Left lung (tissue), 10 donors: ENCODE measurements around the gene PLSCR3. TPM values are rescaled to one million over a fixed set of nuclear protein-coding genes. Genes with fewer than 3 reads are reported as not detected.

Experiments used
- ATAC-seq: fragments of 200-7000 bp; cut with Tn5 transposase; one replicate; pipeline ENCODE4 v1.9.1; 2020; ENCODE audit warnings: moderate library complexity
- DNase-seq, 4 donors: peaks; one replicate each; pipeline ENCODE4 v3.0.0-alpha.2; 2013 to 2020
- H3K27ac ChIP-seq, 2 donors: fragments of 200-600 bp; sonication (generic) in 1 of 2; one replicate each; pipeline versions ENCODE4 v1.5.0 to v1.8.0; 2020 to 2021
- H3K27me3 ChIP-seq, 2 donors: fragments of 200-600 bp; sonication (generic) in 1 of 2; one replicate each; pipeline versions ENCODE4 v1.5.0 to v1.8.0; 2020 to 2021
- H3K36me3 ChIP-seq, 2 donors: fragments of 200-600 bp; sonication (generic) in 1 of 2; one replicate each; pipeline versions ENCODE4 v1.5.0 to v1.8.0; 2020 to 2021
- H3K4me1 ChIP-seq, 2 donors: fragments of 200-600 bp; one replicate each; pipeline ENCODE4 v1.8.0; 2021
- H3K4me3 ChIP-seq, 2 donors: fragments of 200-600 bp; sonication (generic) in 1 of 2; one replicate each; pipeline versions ENCODE4 v1.5.0 to v1.8.0; 2020 to 2021; ENCODE audit warnings: mild to moderate bottlenecking in 1 of 2
- H3K9me3 ChIP-seq, 2 donors: fragments of 200-600 bp; sonication (generic) in 1 of 2; one replicate each; pipeline versions ENCODE4 v1.5.0 to v1.8.0; 2020 to 2021
- CTCF ChIP-seq, 2 donors: fragments of 200-600 bp; sonication (generic) in 1 of 2; IDR thresholded peaks; one replicate each; pipeline versions ENCODE4 v1.5.0 to v1.8.0; 2021; ENCODE audit warnings: antibody characterized with exemption in 2 of 2
- intact Hi-C, 2 donors: fragments of 100-400 bp; cut with DNase I; formaldehyde crosslinking; loops; one replicate each; pipeline versions ENCODE4 v1.11.2 to v1.14.2; 2022
- polyA plus RNA-seq, 6 donors: library from polyadenylated mRNA; unstranded; fragments of 120-200 nt; gene quantifications; one replicate each; pipeline ENCODE4 v1.2.1, GENCODE V29; 2013; ENCODE audit not compliant: insufficient read length in 6 of 6
- total RNA-seq, 2 donors: library from RNA; stranded (reverse); fragmentation: NEBNext Ultra II Directional; extraction: Animal tissue kit (Norgen Biotek cat#: 25700); gene quantifications; one replicate each; pipeline ENCODE4 v1.2.1, GENCODE V29; 2021
- donor health status: DM: no; HTN: yes; CAD: no.
- donor health status: DM: no; HTN: no; CAD: no.

PLSCR3 gene
- total and polyA plus RNA-seq, 8 donors, result 42.0 to 62.5 (median 52.9) TPM

DNA sequence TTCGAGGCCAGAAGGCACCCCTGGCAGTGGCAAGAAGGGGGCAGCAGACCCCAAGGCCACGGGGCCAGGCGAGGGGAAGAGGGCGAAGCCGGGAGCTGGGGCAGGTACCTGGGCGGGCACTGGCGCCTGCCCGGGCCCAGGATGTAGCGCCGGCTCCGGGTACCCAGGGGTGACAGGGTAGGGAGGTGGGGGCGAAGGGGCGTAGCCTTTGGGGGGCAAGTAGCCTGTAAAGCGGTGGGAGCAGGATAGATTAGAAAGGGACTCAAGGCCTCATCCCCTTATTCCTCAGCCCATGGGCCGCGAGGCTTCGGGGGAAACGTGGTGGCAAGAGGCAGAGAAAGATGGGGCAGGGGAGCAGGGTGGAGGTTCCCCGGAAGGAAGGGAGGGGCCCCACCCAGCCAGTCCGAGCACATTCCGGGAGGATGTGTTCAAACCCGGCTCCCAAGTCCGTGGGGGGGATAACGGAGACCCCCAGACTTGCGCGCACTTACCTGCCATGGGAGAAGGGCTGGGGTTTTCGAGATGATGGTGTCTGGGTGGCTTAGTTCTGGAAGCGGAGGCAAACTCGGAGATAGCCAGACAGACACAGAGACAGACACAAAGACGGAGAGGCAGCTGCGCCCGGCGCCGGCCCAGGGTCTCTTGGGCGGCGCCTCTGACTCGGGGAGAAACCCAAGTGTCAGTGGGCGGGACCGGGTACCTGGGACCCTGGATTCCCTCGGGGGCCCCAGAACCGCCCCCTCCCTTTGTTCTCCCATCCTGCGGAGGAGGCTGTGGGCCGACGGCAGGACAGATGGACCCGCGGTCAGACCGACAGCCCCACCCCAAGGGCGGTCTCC is 493 bp downstream of the PLSCR3 start:
- no peak for TF ChIP-seq CTCF (IDR thresholded peaks at IDR 0.05)
- DNase-seq (peak in 1 of 4 donors; percentile 81), ATAC-seq (peak; percentile 29)
- intact Hi-C loops, result no loop called here
- Histone ChIP-seq H3K4me3 (peak overlapping the region; percentile 69 to 96), H3K9me3 (no peaks in the 10 kb centered on the region), H3K36me3 (peaks cover 0 to 31% of the 10 kb centered on the region in 2 donors), H3K4me1 (peaks cover 0 to 21% of the 10 kb centered on the region in 2 donors), H3K27ac (peak overlapping the region; percentile 92 to 93), H3K27me3 (no peaks in the 10 kb centered on the region)

GRCh38 chr17:7392696-7393612 is 1.4 kb downstream of the PLSCR3 start:
- ATAC-seq, result no peak
- DNase-seq, result peak in 1 of 4 donors; percentile 78

GRCh38 chr17:7391307-7391706 is 3.0 kb downstream of the PLSCR3 start:
- Histone ChIP-seq H3K36me3 (peaks cover 0 to 53% of the 10 kb centered on the region in 2 donors), H3K27me3 (no peaks in the 10 kb centered on the region), H3K27ac (peak overlapping the region in 1 of 2 donors; percentile 38), H3K9me3 (no peaks in the 10 kb centered on the region), H3K4me3 (no peak overlapping the region), H3K4me1 (peaks cover 0 to 21% of the 10 kb centered on the region in 2 donors)
- DNase-seq (no peak), ATAC-seq (no peak)
- no peak for TF ChIP-seq CTCF (IDR thresholded peaks at IDR 0.05)
- intact Hi-C loops, result no loop called here

More at GRCh38 chr17:7392696-7393612, 1.4 kb downstream of the PLSCR3 start:
- H3K27me3 ChIP-seq, result no peaks in the 10 kb centered on the region
- intact Hi-C loops, result no loop called here
- TF ChIP-seq CTCF (IDR thresholded peaks at IDR 0.05), result no peak
- H3K4me1 ChIP-seq, result peaks cover 0 to 21% of the 10 kb centered on the region in 2 donors
- H3K36me3 ChIP-seq, result peaks cover 0 to 39% of the 10 kb centered on the region in 2 donors
- H3K4me3 ChIP-seq, result peak overlapping the region; percentile 69 to 96
- no peaks in the 10 kb centered on the region for H3K9me3 ChIP-seq
- peak overlapping the region; percentile 92 to 93 for H3K27ac ChIP-seq

DNA sequence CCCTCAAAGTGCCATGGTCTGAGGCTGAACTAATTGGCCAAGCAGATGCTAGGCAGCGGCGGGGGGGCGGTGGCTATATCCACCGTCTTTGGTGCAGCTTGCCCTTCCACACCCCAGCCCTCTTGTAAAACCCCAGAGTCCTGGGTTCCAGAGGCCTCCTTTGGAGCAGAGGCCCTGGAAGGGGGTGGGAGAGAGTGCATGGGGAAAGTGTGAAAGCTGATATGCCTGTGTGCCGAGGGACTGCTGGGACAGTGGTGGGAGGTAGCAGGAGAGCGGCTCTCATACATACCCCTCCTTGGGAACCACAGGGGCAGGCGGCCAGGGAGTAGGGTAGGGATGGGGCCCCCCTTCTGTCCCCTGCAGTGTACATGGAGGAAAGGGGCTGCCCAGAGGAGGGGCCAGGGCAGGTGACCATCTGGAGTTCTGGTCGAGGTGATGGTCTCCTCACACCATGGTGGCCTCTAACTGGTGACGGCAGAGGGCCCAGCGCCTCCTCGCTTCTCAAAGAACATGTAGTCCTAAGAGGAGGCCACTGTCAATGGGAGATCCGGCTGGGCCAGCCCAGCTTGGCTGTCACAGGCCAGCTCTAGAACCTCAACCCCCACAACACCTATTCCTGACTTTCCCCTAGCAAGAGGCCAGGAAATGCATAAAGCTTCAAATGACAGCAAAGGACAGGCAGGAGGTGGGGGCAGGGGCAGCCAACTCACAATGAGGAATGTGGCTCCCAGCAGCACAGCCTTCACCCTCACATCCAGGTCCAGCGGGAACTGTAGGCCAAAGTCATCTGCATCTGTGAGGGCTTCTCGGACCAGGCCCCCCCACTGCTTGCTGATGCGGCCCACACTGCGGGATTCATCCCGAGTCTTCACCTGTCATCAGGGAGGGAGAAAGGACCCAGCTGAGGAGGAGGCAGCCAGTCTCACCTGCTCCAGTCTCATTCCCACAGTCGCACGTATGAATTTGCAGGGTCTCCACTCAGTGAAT is 4.1 kb downstream of the PLSCR3 start:
- ATAC-seq, result no peak
- no peaks in the 10 kb centered on the region for H3K27me3 ChIP-seq
- no peak overlapping the region for H3K4me3 ChIP-seq
- H3K4me1 ChIP-seq, result peaks cover 0 to 18% of the 10 kb centered on the region in 2 donors
- peaks cover 0 to 53% of the 10 kb centered on the region in 2 donors for H3K36me3 ChIP-seq
- no peak for TF ChIP-seq CTCF (IDR thresholded peaks at IDR 0.05)
- intact Hi-C loops, result no loop called here
- H3K27ac ChIP-seq, result no peak overlapping the region
- H3K9me3 ChIP-seq, result no peaks in the 10 kb centered on the region
- peak in 1 of 4 donors; percentile 58 for DNase-seq
